SU-DHL-6 (cell line): ENCODE data around the gene SPATA22.

Experiments used
- CTCF ChIP-seq: fragments of 200-600 bp; sonication (generic); IDR thresholded peaks from one replicate; pipeline ENCODE4 v1.5.1; 2017; ENCODE audit warnings: antibody characterized with exemption, mild to moderate bottlenecking, low read length, moderate library complexity; ENCODE audit not compliant: insufficient read depth, poor library complexity, severe bottlenecking
- EZH2phosphoT487 ChIP-seq: fragments of 200-600 bp; sonication (generic), shearing (Covaris generic); conservative IDR thresholded peaks from 2 replicates; pipeline ENCODE4 v1.6.1; 2018; ENCODE audit warnings: mild to moderate bottlenecking, antibody characterized with exemption, low read length, moderate library complexity, mixed read lengths

GRCh38 chr17:3506054-3506453, 34.4 kb upstream of the SPATA22 start:
- TF ChIP-seq CTCF = no peak
- no peak for TF ChIP-seq EZH2phosphoT487
